IPS-NIHi7 (cell line): ENCODE results near the gene MLANA.
"Not testable (repeated sequence)": the region's sequence is repeated elsewhere in the genome, so short reads cannot be mapped to it uniquely, and the experiment has no call there.

Experiments used
- DNase-seq: peaks from one replicate; pipeline ENCODE4 v3.0.0; 2012; ENCODE audit warnings: mixed read lengths; ENCODE audit errors: extremely low spot score

Gene MLANA

GRCh38 chr9:5869315-5870019 lies 21.2 kb upstream of the MLANA start:
- peak; percentile 80 for DNase-seq

DNA sequence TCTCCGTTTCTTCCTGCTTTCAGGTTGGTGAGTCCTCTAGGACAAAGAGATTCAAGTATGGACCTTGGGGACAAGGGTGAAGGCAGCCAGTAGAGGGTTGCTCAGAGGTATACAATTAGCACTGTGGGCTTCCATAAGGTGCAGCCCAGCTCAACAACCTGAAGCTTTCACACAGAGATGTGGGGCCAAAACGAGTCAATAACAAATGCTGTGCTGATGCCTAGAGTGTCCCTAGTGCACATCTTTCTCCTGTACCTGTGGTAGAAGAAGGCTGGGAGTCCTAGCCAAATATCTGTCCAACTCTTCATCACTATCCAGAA lies 20.7 kb upstream of the MLANA start:
- no peak for DNase-seq

DNA sequence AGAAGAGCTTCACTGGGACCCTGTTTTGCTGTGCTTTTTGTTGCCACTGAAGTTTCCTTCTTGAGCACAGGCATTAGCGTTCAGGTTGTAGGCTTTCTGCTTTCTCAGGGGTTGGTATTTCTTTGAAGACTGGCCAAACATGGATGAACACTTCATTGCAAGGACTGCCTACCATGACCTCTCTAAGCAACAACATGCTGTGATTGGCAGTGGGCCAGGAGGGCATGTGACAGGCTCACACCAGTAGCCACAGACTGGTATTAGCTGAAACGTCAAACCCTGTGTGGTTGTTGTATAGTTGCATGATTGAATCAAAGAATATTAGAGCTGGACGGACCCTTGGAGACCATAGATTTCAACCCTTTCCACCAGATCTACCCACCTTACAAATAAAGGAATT lies 20.0 kb upstream of the MLANA start:
- DNase-seq = no peak

- no peak for DNase-seq
Observed at GRCh38 chr9:5871785-5872184, 18.9 kb upstream of the MLANA start.

- DNase-seq = no peak
Observed at GRCh38 chr9:5872511-5872910, 18.2 kb upstream of the MLANA start.

DNA sequence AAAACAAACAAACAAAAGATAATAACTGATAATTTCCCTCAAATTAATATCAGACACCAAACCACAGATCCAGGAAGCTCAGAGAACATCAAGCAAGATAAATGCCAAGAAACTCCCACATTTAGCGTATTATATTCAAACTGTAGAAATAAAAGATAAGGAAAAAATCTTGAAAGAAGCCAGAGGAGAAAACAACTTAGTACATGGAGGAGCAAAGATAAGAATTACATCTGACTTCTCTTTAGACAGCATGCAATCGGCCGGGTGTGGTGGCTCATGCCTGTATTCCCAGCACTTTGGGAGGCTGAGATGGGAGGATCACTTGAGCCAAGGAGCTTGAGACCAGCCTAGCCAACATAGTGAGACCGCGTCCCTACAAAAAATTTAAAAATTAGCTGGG lies 17.2 kb upstream of the MLANA start:
- no peak for DNase-seq

- no peak for DNase-seq
Observed at GRCh38 chr9:5874048-5874447, 16.6 kb upstream of the MLANA start.

DNA sequence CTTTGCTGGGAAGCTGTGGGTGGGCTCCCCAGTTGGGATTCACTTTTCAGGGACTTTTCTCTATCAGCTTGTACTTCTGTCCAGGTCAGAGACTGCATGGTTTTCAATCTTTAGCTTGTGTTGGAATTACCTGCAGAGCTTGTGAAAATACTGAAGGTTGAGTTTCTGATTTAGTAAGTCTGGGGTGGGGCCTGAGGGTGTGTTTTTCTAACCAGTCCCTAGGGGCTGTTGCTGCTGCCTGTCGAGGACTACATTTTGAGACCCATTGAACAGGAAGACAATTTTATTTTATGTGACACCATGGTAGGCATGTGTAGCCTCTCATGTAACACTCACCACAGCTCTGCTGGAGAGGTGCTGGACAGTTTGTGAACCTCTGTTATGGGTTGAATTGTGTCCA lies 14.7 kb upstream of the MLANA start:
- DNase-seq = no peak

- peak; percentile 41 for DNase-seq
Observed at GRCh38 chr9:5876711-5877110, 14.0 kb upstream of the MLANA start.

DNA sequence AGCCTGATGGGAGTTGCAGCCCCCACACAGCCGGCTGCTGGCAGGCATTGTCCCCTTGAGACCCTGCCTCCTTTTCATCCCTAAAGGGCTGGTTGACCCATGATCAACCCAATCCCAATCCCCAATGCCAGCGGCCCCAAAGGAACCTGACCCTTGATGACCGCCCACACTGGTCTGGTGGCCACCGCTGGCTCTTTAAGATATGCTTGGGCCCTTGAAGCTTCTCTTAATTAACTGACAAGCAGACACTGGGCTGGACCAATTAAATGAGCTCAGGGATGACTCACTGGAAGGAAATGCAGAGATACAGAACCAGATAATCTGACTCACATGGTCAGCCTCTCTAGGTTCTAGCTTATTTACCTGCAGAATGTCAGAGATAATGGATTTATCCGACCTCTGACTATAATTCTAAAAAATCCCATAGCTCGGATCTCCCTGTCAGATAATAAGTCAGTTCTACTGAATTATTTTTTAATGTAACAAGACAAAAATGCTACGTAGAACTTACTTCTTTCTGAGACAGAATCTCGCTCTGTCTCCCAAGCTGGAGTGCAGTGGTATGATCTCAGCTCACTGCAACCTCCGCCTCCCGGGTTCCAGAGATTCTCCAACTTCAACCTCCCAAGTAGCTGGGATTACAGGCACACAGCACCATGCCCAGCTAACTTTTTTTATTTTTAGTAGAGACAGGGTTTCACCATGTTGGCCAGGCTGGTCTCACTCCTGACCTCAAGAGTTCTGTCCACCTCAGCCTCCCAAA lies 11.1 kb upstream of the MLANA start:
- peak; percentile 57 for DNase-seq

GRCh38 chr9:5882244-5883012 lies 8.3 kb upstream of the MLANA start:
- not testable (repeated sequence) for DNase-seq

DNA sequence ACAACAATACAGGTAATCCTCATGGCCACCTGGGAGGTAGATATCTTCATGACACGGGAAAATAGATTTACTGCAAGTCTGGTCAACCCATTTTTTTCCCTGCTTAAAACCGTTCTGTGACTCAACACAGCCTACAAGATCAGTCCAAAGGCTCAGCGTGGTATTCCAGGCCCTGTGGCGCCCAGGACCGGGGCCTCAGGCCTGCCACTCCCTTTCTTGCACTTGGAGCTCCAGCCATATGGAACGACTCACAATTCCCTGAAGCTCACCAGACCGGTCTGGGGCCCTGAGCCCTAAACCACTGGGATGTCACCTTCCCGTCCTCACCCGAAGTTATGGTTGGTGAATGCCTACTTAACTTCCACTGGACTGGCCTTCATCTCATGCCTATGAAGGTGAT lies 6.5 kb upstream of the MLANA start:
- no peak for DNase-seq

DNA sequence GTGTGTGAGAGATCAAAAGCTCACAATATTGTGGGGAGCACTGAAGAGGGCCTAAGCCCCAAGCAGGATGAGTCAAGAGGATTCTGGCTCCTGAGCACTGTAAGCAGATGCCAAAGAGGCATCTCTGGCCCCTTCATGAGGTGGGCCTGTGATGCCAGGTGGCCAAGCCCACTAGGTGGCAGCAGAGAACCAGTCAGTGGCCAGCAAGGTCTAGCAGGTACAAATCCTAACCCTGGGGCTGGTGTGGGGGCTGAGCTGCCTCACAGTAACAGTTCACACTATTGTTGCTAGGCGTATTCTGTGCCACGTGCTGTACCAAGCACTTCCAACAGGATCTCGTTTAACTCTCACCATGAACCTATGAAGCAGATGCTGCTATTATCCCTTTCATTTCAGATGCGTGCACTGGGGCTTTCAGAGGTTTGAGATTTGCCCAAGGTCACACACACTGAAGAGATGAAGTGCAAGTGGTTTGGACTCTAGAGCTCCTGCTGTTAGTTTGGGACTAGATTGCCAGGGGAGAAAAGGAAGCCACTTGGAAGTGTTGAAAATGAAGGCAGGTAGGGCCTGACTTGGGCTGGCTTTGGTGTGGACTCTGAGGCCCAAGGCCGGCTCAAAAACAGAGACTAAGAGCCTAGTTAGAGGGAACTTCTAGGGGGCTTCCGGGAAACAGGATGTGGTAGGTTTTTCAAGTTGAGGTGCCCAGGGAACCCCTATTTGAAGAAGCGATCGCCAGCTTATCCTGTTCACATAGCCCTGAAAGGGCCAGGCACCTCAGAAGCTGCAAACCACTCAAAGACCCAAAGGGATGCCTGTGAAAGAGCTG lies 4.4 kb upstream of the MLANA start:
- peak; percentile 94 for DNase-seq

DNA sequence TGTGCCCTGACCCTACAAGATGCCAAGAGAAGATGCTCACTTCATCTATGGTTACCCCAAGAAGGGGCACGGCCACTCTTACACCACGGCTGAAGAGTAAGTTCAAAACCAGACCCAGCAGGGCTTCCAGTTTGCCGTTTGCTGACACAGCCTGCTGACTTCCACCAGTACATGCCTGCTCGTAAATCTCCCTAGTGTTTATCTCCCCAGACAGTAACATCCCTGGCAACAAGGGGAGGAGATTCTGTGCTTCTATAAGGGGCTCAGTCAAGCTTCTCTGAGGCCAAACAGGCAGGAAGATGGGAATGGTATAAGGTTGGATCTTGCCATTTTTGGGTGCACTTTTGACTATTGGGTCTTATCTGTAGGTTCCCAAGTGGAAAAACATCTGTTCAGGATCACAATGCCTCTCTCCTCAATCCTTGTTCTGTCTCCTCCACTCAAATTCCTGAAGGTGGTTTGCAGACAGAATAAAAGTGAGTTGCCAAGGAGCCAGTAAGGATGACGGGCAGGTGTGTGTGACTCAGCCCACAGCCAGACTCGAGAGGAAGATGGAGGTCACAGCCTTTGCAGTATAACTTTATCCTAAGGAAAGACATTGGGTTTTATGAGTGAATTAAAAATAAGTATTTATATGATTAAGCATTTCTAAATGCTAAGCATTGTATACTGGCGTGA lies 1.9 kb downstream of the MLANA start:
- no peak for DNase-seq

GRCh38 chr9:5893134-5893505 lies 2.4 kb downstream of the MLANA start:
- DNase-seq = no peak

DNA sequence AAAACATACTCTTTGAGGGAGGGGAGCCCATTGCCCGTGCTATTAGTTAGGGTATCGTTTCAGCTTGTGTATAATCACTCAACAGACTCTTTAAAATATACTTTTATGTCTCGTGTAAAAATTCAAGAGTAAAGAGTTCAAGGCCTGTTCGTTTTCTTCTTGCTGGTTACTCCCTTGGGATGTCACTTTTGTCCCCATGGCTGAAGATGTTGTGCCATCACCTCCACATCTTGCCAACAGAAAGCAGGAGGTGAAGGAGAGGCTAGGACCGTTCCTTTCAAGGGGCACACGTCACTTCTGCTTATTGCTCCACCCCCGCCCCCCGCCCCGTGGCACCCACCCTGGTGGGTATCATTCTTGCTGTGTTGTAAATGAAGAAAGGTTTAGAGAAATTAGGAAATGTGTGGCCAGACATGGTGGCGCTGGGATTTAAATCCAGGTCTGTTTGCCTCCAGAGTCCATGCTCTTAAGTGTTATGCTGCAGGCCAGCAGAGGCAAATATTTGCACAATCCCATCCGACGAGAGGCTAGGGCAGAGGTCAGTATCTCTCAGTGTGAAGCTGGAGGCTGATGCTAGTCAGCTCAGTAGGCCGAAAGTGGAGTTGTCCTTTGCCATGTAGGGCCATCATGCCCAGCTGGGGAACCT lies 3.0 kb downstream of the MLANA start:
- no peak for DNase-seq

DNA sequence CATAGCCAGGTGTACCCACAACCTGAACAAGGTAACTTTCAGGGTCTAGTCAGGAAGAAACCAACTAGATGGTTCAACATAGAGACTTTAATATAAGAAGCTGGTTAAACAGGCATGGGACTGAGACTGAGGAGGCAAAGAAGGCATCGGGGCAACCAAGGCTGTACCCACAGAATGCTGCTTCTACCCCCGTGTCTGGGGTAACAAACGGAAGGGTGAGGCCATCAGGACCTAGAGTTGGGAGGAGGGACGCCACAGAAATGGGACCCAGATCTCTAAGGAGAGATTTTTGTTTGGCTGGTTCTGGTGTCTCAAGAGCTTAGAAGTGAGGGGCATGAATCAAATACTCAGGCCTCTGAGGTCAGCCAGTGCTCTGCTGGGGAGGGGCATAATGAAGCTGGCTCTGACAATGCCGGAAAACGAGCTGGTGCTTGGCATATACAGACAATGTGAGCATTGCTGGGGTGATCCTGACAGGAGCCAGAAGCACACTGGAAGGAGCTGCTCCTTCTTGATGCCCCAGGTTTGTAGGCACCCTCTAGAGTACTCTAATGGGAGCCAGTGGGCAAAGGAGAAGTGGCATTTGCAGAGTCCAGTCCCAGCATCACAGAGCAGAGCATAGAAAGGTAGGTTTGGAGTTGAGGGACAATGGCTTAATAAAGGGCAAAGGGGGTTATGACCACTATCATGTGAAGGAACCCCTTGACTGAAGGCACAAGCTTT lies 3.7 kb downstream of the MLANA start:
- no peak for DNase-seq

GRCh38 chr9:5895782-5896181 lies 5.1 kb downstream of the MLANA start:
- no peak for DNase-seq

- no peak for DNase-seq
Observed at GRCh38 chr9:5896863-5897262, 6.2 kb downstream of the MLANA start.

GRCh38 chr9:5897851-5898250 lies 7.2 kb downstream of the MLANA start:
- no peak for DNase-seq
